ENCODE results near the gene MED27. TPM values are rescaled to one million over a fixed set of nuclear protein-coding genes. Genes with fewer than 3 reads are reported as not detected.
"Not testable (repeated sequence)": the region's sequence is repeated elsewhere in the genome, so short reads cannot be mapped to it uniquely, and the experiment has no call there.

The MED27 gene
- total RNA-seq, 2 experiments from 2014 or later = 22.6 to 23.4 TPM

GRCh38 chr9:132068605-132069004 is 11.1 kb downstream of the MED27 start:
- H3K27ac Mint-ChIP-seq = no peak overlapping the region
- H3K4me3 Mint-ChIP-seq = no peak overlapping the region
- H3K9me3 Mint-ChIP-seq = no peaks in the 10 kb centered on the region
- peaks cover 9% of the 10 kb centered on the region for H3K4me1 Mint-ChIP-seq
- no peaks in the 10 kb centered on the region for H3K27me3 Mint-ChIP-seq
- ChIA-PET CTCF (no interaction called here), POLR2A (no interaction called here)
- peaks cover 20% of the 10 kb centered on the region for H3K36me3 Mint-ChIP-seq (ENCODE audit: low read depth)
- no peak for DNase-seq

- no peak for DNase-seq
- Mint-ChIP-seq H3K36me3 (ENCODE audit: low read depth) (peaks cover 10% of the 10 kb centered on the region), H3K27ac (no peak overlapping the region), H3K4me3 (no peak overlapping the region), H3K9me3 (no peaks in the 10 kb centered on the region), H3K4me1 (peaks cover 9% of the 10 kb centered on the region), H3K27me3 (no peaks in the 10 kb centered on the region)
- POLR2A ChIA-PET = no interaction called here
- CTCF ChIA-PET = no interaction called here
These were observed 13.2 kb downstream of the MED27 start for GRCh38 chr9:132066511-132066910.

GRCh38 chr9:132066057-132066456 is 13.6 kb downstream of the MED27 start:
- DNase-seq = no peak
- POLR2A ChIA-PET = no interaction called here
- Mint-ChIP-seq H3K36me3 (ENCODE audit: low read depth) (peaks cover 6% of the 10 kb centered on the region), H3K27ac (no peak overlapping the region), H3K9me3 (no peaks in the 10 kb centered on the region), H3K27me3 (no peaks in the 10 kb centered on the region), H3K4me3 (no peak overlapping the region), H3K4me1 (peaks cover 9% of the 10 kb centered on the region)
- CTCF ChIA-PET = no interaction called here

- Mint-ChIP-seq H3K27me3 (no peaks in the 10 kb centered on the region), H3K4me3 (no peak overlapping the region), H3K27ac (no peak overlapping the region), H3K4me1 (peaks cover under 1% of the 10 kb centered on the region), H3K36me3 (ENCODE audit: low read depth) (peaks cover 18% of the 10 kb centered on the region), H3K9me3 (peaks cover 10% of the 10 kb centered on the region)
- CTCF ChIA-PET = no interaction called here
- POLR2A ChIA-PET = no interaction called here
- DNase-seq = no peak
These were observed 16.4 kb downstream of the MED27 start for GRCh38 chr9:132063281-132063680.

- Mint-ChIP-seq H3K4me1 (no peaks in the 10 kb centered on the region), H3K27me3 (no peaks in the 10 kb centered on the region), H3K27ac (no peak overlapping the region), H3K4me3 (no peak overlapping the region), H3K36me3 (ENCODE audit: low read depth) (peaks cover 22% of the 10 kb centered on the region), H3K9me3 (peaks cover 11% of the 10 kb centered on the region)
- CTCF ChIA-PET = no interaction called here
- POLR2A ChIA-PET = no interaction called here
- DNase-seq = no peak
These were observed 16.9 kb downstream of the MED27 start for GRCh38 chr9:132062806-132063205.

- no peak overlapping the region for H3K27ac Mint-ChIP-seq
- H3K36me3 Mint-ChIP-seq (ENCODE audit: low read depth) = peaks cover 29% of the 10 kb centered on the region
- H3K4me1 Mint-ChIP-seq = no peaks in the 10 kb centered on the region
- no peak overlapping the region for H3K4me3 Mint-ChIP-seq
- ChIA-PET CTCF (no interaction called here), POLR2A (interaction anchor here (0.8 to 1.1 kb wide), 2 partner anchors 18 to 609 kb away, joined by 3 read pairs; partner anchors contain the start of genes GTF3C4 and MED27)
- no peaks in the 10 kb centered on the region for H3K27me3 Mint-ChIP-seq
- no peak for DNase-seq
- peaks cover 11% of the 10 kb centered on the region for H3K9me3 Mint-ChIP-seq
These were observed 18.1 kb downstream of the MED27 start for GRCh38 chr9:132061526-132061925.

- Mint-ChIP-seq H3K27me3 (no peaks in the 10 kb centered on the region), H3K4me3 (no peak overlapping the region), H3K9me3 (peaks cover 11% of the 10 kb centered on the region), H3K27ac (no peak overlapping the region), H3K4me1 (no peaks in the 10 kb centered on the region), H3K36me3 (ENCODE audit: low read depth) (peaks cover 29% of the 10 kb centered on the region)
- CTCF ChIA-PET = interaction anchor here (1.0 kb wide), 1 partner anchor 177 kb away, joined by 3 read pairs; no protein-coding TSS in a partner anchor
- POLR2A ChIA-PET = no interaction called here
- no peak for DNase-seq
These were observed 20.3 kb downstream of the MED27 start for GRCh38 chr9:132059361-132059760.

- H3K4me3 Mint-ChIP-seq, H3K4me1 Mint-ChIP-seq, H3K27ac Mint-ChIP-seq, H3K27me3 Mint-ChIP-seq, DNase-seq, CTCF ChIA-PET, POLR2A ChIA-PET: not testable (repeated sequence)
- H3K36me3 Mint-ChIP-seq (ENCODE audit: low read depth) = peaks cover 29% of the 10 kb centered on the region
- peaks cover 11% of the 10 kb centered on the region for H3K9me3 Mint-ChIP-seq
These were observed 21.4 kb downstream of the MED27 start for GRCh38 chr9:132058226-132058625.

- Mint-ChIP-seq H3K9me3 (peaks cover 11% of the 10 kb centered on the region), H3K27ac (no peak overlapping the region), H3K4me3 (no peak overlapping the region), H3K4me1 (no peaks in the 10 kb centered on the region), H3K36me3 (ENCODE audit: low read depth) (peaks cover 29% of the 10 kb centered on the region), H3K27me3 (no peaks in the 10 kb centered on the region)
- DNase-seq = no peak
- CTCF ChIA-PET = no interaction called here
- POLR2A ChIA-PET = no interaction called here
These were observed 22.7 kb downstream of the MED27 start for GRCh38 chr9:132056717-132057560.

GRCh38 chr9:132055756-132056155 is 23.9 kb downstream of the MED27 start:
- POLR2A ChIA-PET = no interaction called here
- H3K9me3 Mint-ChIP-seq = peaks cover 11% of the 10 kb centered on the region
- no peak for DNase-seq
- no peak overlapping the region for H3K4me3 Mint-ChIP-seq
- no peak overlapping the region for H3K27ac Mint-ChIP-seq
- no peaks in the 10 kb centered on the region for H3K27me3 Mint-ChIP-seq
- CTCF ChIA-PET = no interaction called here
- peaks cover 29% of the 10 kb centered on the region for H3K36me3 Mint-ChIP-seq (ENCODE audit: low read depth)
- no peaks in the 10 kb centered on the region for H3K4me1 Mint-ChIP-seq

- Mint-ChIP-seq H3K27me3 (no peaks in the 10 kb centered on the region), H3K4me1 (no peaks in the 10 kb centered on the region), H3K36me3 (ENCODE audit: low read depth) (peaks cover 18% of the 10 kb centered on the region), H3K4me3 (no peak overlapping the region), H3K9me3 (peaks cover 8% of the 10 kb centered on the region), H3K27ac (no peak overlapping the region)
- no peak for DNase-seq
- ChIA-PET POLR2A (no interaction called here), CTCF (no interaction called here)
These were observed 25.6 kb downstream of the MED27 start for GRCh38 chr9:132054024-132054423.

- CTCF ChIA-PET = no interaction called here
- POLR2A ChIA-PET = no interaction called here
- no peak overlapping the region for H3K4me3 Mint-ChIP-seq
These were observed 29.8 kb downstream of the MED27 start for GRCh38 chr9:132049900-132050299.

GRCh38 chr9:132049323-132049882 is 30.3 kb downstream of the MED27 start:
- no peak overlapping the region for H3K4me3 Mint-ChIP-seq
- H3K4me1 Mint-ChIP-seq = no peaks in the 10 kb centered on the region
- H3K27me3 Mint-ChIP-seq = no peaks in the 10 kb centered on the region
- POLR2A ChIA-PET = no interaction called here
- H3K9me3 Mint-ChIP-seq = no peaks in the 10 kb centered on the region
- H3K36me3 Mint-ChIP-seq (ENCODE audit: low read depth) = no peaks in the 10 kb centered on the region
- no peak overlapping the region for H3K27ac Mint-ChIP-seq
- no peak for DNase-seq
- CTCF ChIA-PET = no interaction called here

More at GRCh38 chr9:132049900-132050299, 29.8 kb downstream of the MED27 start:
- H3K27ac Mint-ChIP-seq = no peak overlapping the region
- no peaks in the 10 kb centered on the region for H3K27me3 Mint-ChIP-seq
- no peaks in the 10 kb centered on the region for H3K9me3 Mint-ChIP-seq
- no peaks in the 10 kb centered on the region for H3K36me3 Mint-ChIP-seq (ENCODE audit: low read depth)
- no peaks in the 10 kb centered on the region for H3K4me1 Mint-ChIP-seq
- no peak for DNase-seq

- Mint-ChIP-seq H3K36me3 (ENCODE audit: low read depth) (no peaks in the 10 kb centered on the region), H3K4me1 (no peaks in the 10 kb centered on the region), H3K27me3 (no peaks in the 10 kb centered on the region), H3K27ac (no peak overlapping the region), H3K4me3 (no peak overlapping the region), H3K9me3 (no peaks in the 10 kb centered on the region)
- CTCF ChIA-PET = no interaction called here
- POLR2A ChIA-PET = no interaction called here
- no peak for DNase-seq
These were observed 31.5 kb downstream of the MED27 start for GRCh38 chr9:132048201-132048600.
